Stimulated activated CD8-positive, alpha-beta memory T cell treated with anti-CD3 and anti-CD28 coated beads, Interleukin-2, amount 100 ng/mL, for 1 hour (primary cell): ENCODE results near the gene YWHAB.

Source experiments
- DNase-seq, 2 donors: peaks; one replicate each; pipeline ENCODE4 v3.0.0-alpha.2; 2020; ENCODE audit warnings: low read depth in 2 of 2

YWHAB gene

DNA sequence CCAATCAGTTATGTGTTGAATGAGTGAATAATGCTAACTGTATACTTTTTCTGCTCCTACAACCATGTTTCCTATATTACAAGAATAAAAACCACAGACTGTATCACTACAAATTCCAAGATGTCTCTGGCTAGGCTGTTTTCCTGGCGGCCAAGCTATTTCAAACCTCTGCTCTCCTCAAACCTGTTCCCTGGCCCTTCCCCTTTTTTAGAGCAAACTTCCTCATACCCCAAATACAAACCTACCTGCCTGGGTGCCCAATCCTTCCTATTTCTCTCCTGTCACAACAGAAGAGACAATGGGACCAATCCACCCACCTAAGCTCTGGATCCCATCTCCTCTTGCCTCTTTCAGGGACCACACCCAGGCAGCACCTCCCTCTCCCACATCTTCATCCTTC lies 67.2 kb downstream of the YWHAB start:
- DNase-seq = no peak

- DNase-seq = no peak
Observed at GRCh38 chr20:44954211-44954610, 68.7 kb downstream of the YWHAB start.

- no peak for DNase-seq
Observed at GRCh38 chr20:44955270-44955669, 69.8 kb downstream of the YWHAB start.

GRCh38 chr20:44956410-44956809 lies 70.9 kb downstream of the YWHAB start:
- DNase-seq = no peak
